ENCODE data around the gene RLBP1.

- TF ChIP-seq EZH2phosphoT487 (IDR thresholded peaks at IDR 0.05; ENCODE audit: borderline replicate concordance, low read length): no peak
- no peak for TF ChIP-seq CTCF (IDR thresholded peaks at IDR 0.05; ENCODE audit: low read depth, low read length, poor library complexity, severe bottlenecking)
Observed at GRCh38 chr15:89186803-89187202, 34.6 kb downstream of the RLBP1 start.

Measured in DOHH2 (cell line).